Stomach (tissue), 4 donors: Measurements from ENCODE around the gene WWOX.
A peak's percentile ranks its signal among the peaks of the same experiment; 100 is the strongest.

Experiments
- CTCF ChIP-seq, 7 experiments: fragments of 450-650 bp in 4 of 7; fragments of 200-600 bp in 3 of 7; sonication (generic) in 3 of 7; IDR thresholded peaks; one replicate each; pipeline ENCODE4 v1.5.1; 2016 to 2019; ENCODE audit warnings: antibody characterized with exemption in 7 of 7, control low read depth in 2 of 7, mild to moderate bottlenecking in 1 of 7
- POLR2A ChIP-seq, 4 donors: fragments of 450-650 bp; IDR thresholded peaks; one replicate each; pipeline ENCODE4 v1.6.1; 2016; ENCODE audit warnings: antibody characterized with exemption in 4 of 4, control low read depth in 2 of 4, mild to moderate bottlenecking in 1 of 4, moderate library complexity in 1 of 4
- POLR2AphosphoS5 ChIP-seq, 3 donors: sonication (generic); formaldehyde crosslinking; IDR thresholded peaks; one replicate each; pipeline ENCODE4 v1.6.1; 2016; ENCODE audit warnings: antibody characterized with exemption in 3 of 3

GRCh38 chr16:78729687-78730086, 630.2 kb downstream of the WWOX start:
- no peak for TF ChIP-seq CTCF (IDR thresholded peaks at IDR 0.05)
- no peak for TF ChIP-seq POLR2A (IDR thresholded peaks at IDR 0.05)
- TF ChIP-seq POLR2AphosphoS5 (IDR thresholded peaks at IDR 0.05), result peak in 2 of 3 donors; percentile 8 to 33
